GM11168 (cell line): ENCODE measurements around the gene COL18A1.

Experiments used
- in situ Hi-C: fragments of 300-500 bp; cut with MboI; formaldehyde crosslinking; loops from one replicate; pipeline ENCODE4 v1.12.0; 2022; ENCODE audit warnings: low sequenced_read_pairs; ENCODE audit not compliant: unreplicated experiment

Gene COL18A1

DNA sequence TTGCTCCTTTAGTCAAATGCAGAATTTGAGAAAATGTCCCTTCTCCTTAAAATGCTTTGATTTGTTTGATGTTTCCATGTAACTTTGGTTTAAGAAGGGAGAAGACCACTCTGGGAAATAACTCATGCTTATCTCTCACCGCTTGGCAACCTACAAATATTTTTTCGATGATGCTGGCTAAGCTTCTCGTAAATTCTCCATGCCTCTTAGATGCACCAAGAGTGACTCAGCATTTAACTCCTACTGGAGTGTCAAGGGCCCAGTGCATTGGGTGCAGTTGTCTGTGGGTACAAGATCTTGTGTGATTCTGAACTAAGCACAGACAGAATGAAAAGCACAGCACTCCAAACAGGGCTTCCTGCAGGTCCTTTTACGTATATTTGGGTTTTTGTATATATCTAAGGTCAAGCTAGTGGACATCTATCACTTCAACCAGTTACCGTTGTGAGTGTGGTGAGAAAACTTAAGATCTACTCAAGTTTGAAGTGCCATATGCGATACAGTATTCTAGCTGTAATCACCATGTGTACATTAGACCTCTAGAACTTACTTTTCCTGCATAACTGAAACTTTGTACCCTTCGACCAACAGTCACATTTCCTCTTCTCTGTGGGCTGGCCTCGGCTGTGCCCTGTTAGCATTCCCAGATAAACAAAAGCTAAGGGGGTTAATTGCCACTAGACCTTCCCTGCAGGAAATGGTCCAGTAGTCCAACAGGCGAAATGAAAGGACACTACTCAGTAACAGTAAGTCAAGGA lies 55.8 kb downstream of the COL18A1 start:
- in situ Hi-C loops, result no loop called here

DNA sequence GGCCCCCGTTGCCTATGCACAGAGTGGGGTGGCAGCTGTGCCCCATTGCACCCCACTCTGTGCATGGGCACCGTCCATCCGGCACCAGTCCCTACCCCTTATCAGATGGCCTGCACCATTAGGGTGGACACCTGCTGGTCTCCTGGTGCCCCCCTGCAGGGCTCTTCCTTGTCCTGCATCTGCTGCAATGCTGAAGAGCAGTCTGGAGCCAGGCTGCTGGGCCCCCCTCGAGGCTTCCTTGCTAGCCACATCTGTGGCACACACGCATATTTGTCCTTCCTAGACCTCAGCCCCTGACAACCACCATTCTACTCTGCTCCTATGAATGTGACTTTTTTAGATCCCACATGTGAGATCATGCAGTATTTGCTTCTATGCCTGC lies 56.4 kb downstream of the COL18A1 start:
- in situ Hi-C loops, result no loop called here

DNA sequence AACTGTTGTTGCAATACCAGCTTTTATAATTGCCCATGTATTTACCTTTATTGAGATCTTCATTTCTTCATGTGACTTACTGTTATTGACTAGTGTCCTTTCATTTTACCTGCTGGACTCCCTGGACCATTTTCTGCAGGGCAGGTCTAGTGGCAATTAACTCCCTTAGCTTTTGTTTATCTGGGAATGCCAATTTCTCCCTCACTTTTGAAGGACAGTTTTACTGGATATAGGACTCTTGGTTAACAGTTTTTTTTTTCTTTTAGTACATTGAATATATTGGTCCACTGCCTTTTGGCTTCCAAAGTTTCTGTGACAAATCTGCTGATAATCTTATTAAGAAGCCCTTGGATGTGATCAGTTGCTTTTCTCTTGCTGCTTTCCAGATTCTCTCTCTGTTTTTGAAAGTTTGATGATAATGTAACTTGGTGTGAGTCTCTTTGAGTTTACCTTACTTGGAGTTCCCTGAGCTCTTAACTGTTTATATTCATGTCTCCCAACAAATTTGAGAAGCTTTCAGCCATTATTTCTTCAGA lies 56.9 kb downstream of the COL18A1 start:
- in situ Hi-C loops, result no loop called here

DNA sequence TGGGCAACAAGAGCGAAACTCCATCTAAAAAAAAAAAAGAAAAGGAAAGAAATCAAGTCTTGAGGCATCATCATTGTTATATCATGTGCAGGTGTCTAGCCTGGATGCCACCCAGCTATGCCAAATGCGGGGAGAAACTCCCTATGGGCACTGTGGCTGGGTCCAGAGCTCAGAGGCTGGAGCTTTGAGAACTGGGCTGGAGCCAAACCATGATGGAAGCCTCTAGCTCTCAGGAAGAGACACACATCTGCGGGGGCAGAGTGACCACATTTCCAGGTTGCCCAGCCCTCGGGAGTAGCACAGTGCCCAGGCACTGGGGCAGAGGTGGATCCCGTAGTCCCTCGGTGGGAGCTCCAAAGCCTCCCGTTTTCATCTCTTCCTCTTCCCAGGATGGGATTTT lies 58.9 kb downstream of the COL18A1 start:
- in situ Hi-C loops, result no loop called here

DNA sequence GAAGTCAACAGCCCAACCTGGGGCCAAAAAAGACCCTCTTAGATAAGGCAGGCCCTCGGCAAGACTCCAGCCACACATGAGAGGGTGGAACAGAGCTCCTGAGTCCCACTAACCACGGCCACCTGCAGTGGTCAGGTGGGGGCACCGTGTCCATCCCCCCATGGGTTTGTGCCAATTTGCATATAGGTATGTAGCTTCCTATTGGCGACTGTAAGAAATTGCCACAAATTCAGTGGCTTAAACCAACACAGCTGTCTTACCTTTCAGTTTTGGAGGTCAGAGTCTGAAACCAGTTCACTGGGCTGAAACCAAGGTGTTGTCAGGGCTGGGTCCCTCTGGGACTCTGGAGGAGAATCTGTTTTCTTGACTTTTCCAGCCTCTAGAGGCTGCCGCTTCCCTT lies 59.3 kb downstream of the COL18A1 start:
- in situ Hi-C loops, result no loop called here

DNA sequence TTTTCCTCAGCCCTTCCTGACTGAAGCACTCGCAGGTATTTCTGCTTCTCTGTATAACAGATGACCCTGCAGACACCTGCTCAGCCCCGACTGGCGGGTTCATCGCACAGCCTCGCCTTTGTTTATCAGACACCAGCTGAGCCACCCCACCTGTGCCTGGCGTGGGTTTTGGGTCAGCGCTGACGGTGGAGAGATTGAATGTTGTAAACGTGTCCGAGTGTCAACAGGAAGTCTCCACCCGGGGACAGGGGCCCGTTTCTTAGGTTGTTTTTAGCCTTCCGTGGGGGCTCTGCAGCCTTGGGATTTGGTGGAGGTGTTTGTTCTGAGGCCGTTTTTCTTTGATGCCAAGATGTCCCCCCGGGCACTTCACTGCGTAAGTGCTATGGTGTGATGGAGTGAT lies 60.1 kb downstream of the COL18A1 start:
- in situ Hi-C loops, result no loop called here

DNA sequence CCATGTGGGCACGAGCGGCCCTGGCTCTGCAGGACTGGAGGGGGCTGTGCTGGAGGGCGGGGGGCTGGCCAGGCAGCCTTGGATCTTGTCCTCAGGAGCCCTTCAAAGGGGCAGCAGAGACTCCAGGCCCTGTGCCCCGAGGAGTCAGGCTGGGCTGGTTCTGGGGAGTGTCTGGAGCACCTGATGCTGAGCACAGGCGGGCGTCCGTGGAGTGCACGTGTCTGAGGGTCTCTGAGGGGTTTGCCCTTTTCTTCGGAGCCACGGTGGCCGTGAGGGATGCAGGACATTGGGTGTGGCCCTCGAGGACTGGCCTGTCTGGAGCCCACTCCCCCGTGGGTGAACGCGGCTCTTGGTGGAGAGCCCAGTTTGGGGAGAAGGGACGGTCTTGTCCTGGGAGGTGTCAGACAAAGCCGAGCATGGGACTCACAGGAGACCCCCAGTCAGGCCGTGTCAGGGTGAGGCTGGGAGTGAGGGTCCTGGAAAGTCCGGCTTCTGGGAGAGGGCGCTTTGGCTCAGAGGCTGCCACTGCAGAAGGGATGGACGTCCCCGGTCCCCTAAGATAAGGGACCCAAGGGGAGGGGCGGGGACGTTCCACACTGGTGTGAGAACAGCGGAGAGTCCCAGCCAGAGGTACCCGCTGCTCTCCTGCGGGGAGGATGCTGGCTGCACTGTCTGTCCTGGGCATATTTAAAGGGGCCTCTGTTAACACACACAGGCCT lies 60.8 kb downstream of the COL18A1 start:
- in situ Hi-C loops, result no loop called here

DNA sequence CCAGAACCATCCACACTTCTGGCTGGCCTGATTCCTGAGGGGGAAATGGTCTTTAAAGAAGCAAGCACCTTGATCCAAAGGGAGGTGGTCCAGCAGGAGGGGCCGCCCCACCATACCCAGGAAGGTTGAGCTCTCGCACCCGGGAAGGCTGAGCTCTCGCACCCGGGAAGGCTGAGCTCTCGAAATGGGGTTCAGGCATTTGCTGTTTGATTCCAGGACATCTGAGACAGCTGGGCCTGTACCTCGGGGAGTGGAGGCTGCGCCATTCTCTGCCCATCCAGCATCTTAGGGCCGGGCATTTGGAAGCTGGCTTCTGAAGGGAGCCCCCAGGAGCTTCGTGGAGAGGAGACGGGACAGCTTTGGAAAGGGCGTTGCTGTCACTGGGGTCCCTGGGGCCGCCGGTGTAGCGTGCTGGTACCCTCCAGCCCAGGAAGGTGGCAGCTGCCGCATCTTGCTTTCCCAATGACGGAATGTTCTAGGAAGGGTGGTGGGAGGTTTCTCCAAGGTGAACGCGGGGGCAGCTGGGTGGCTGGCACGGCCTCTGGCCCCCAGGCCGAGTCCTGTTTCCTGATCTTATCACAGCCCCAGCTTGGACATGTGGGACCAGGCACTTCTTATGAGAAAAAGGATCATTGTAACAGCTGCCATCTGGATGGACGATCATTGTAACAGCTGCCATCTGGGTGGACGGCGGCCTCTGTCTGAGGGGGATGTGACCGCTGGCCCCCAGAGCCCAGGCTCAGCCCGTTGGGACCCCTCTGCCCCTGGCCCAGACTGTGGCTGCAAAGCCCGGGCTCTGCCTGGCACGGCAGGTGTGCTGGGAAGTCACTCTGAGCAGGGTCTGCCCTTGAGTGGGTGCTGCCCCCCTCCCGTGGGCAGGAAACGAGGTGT lies 61.6 kb downstream of the COL18A1 start:
- in situ Hi-C loops, result no loop called here

DNA sequence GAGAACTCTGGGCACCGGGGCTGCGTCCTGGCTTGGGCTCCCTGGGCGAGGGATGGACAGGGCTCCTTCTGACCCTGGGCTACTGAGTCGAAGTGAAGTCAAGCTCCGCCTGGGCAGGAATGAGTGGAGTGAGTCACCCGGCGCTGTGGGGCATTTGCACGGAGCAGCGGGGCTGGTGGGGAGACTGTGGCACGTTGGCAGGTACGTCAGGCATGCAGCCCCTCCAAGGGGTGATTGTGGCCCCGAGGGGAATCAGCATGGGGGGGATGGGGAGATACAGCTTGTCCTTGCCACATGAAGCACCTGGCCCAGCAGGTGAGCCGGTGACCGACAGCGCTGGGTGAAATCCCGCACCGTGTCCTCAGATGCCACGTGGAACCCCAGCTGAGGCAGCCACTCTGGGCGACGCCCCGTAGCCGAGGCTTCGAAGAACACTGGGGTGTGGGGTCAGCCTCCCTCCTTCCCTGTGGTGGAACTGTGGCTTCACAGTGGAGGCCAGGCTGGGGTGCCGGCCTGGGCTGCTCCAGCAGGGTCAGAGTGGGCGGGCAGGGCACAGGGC lies 62.3 kb downstream of the COL18A1 start:
- in situ Hi-C loops, result no loop called here

DNA sequence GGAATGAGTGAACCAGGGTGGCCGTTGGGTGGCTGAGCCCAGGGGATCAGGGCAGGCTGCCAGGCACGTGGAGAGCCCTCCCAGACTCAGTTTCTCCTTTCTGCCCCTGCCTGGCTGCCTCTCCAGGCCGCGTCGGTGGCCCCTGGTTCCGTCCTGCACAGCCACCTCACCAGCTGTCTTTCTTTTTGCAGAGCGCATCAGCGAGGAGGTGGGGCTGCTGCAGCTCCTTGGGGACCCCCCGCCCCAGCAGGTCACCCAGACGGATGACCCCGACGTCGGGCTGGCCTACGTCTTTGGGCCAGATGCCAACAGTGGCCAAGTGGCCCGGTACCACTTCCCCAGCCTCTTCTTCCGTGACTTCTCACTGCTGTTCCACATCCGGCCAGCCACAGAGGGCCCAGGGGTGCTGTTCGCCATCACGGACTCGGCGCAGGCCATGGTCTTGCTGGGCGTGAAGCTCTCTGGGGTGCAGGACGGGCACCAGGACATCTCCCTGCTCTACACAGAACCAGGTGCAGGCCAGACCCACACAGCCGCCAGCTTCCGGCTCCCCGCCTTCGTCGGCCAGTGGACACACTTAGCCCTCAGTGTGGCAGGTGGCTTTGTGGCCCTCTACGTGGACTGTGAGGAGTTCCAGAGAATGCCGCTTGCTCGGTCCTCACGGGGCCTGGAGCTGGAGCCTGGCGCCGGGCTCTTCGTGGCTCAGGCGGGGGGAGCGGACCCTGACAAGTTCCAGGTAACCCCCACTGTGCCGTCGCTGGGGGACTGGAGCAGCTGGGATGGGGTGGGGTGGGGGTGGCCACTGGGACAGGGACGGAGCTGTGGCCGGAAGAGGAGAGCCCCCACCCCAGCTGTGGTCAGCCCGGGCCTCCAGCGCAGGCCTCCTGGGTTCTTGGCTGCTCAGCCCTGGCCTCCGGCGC lies 63.3 kb downstream of the COL18A1 start:
- in situ Hi-C loops, result no loop called here

DNA sequence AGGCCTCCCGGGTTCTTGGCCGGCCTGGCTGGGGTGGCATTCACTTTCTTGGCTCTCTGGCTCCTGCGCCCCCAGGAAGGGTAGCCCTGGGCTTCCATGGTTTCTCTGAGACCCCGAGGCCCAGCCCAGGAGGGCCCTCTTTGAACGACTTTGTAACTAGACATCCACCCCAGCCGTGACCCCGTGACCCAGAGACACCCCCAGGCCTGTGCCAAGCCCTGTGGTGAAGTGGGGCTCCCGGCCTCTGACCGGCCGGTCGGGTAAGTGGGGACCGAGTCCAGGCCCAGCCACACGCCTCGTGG lies 64.0 kb downstream of the COL18A1 start:
- in situ Hi-C loops, result no loop called here

DNA sequence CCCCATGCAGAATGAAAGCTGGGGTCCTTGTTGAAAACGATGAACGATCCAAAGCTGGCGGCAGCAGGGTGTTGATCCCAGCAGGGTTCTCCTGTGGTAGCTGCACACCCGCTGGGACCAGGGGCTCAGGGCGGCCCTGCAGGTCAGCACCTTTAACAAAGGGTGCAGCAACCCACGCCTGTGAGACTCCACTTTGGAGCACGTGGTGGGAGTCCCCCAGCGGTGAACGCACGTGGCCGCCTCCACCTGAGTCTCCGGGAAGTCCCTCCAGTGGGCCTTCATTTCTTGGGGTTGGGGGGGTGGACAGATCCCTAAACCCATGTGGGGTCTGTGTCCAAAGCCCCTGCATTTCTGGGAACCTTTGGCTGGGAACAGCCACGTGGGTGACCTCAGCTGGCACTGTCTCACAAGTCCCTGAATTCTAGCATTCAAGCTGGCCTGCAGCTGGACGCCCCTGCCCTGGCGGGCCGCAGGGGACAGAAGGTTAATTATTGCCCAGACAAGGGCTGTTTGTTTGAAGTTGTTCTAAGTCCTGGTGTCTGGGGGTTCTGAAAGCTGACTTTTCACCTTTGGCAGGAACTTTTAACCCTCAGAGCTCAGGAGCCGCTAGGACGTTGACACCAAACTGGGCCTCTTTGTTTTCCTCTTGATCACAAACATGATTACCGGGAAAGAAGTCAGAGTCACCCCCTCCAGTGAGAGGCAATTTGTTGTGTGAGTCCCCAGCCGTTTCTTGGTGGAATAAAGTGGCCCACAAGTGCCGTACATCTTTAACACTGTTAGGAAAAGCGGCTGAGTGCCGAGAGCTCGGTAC lies 64.5 kb downstream of the COL18A1 start:
- in situ Hi-C loops, result no loop called here

DNA sequence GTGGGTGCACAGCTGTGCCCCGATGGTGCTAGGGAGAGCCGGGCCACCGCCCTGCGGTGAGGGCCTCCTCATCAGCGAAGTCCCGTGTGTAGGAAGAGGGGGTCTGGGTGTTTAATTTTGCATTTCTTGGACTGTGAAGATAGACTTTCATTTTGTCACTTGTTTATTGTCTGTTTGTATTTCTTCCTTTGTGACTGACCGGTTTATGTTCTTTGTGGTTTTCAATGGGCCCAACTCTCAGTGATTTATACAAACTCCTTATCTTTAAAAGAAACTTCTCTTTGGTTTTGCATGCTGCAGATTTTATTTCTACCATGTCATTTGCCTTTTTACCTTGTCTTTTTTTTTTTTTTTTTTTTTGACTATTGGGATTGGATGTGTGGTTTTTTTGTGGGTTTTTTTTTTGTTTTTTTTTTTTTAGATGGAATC lies 65.1 kb downstream of the COL18A1 start:
- in situ Hi-C loops, result no loop called here

DNA sequence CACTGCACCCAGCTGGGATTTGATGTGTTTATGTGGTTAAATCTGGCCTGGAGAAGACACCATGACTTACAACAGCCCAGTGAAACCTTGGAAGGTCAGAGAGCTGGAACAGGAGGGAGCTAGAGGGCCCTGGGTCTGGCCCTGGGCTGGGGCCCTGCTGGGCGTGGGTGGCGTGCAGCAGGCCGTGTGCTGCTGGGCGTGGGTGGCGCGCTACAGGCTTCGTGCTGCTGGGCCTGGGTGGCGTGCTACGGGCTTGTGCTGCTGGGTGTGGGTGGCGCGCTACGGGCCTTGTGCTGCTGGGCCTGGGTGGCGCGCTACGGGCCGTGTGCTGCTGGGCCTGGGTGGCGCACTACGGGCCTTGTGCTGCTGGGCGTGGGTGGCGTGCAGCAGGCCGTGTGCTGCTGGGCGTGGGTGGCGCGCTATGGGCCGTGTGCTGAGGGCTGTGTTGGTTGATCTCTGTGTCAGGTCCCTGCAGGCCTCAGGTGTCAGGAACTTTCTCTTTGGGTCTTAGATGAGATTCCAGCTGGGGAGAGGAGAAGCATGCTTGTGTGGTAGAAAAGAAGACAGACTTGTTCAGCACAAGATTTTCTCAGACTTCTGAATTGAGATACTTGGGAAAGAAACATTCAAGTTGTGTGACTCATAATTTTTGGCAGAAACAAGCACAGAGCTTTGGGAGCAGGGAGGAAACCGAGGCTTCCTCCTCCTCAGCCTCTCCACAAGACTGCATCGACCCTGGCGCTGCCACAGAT lies 66.0 kb downstream of the COL18A1 start:
- in situ Hi-C loops, result no loop called here

DNA sequence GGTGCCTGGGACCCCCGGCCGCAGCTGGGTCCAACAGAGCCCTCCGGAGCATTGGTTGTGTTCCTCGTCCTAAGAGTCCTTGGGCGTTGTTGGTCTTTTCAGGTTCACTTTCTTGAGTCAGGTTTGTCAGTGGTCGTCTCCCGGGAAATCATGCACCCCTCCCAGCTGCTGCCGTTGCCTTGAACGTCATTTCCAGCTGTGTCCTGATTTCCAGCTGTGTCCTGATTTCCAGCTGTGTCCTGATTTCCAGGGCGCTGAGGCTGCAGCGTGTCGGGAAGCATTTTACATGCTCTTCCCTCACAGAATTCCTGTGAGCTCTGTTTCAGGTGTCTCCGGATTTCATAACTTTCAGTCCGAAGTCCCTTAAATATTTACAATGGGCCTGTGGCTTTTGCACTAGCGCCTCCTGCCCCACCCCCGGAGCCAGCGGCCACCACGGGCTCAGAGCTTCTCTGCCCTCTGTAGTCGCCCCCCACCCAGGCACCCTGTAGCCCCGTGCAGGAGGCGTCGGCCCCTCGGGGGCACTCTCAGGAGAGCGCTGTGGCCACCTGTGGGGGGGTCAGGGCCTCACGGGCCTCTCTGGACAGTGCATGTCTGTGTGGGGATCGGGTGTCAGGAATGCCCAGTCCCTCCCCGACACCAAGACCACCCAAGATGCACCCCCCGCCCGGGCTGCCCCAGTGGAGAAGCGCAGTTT lies 66.7 kb downstream of the COL18A1 start:
- in situ Hi-C loops, result no loop called here

DNA sequence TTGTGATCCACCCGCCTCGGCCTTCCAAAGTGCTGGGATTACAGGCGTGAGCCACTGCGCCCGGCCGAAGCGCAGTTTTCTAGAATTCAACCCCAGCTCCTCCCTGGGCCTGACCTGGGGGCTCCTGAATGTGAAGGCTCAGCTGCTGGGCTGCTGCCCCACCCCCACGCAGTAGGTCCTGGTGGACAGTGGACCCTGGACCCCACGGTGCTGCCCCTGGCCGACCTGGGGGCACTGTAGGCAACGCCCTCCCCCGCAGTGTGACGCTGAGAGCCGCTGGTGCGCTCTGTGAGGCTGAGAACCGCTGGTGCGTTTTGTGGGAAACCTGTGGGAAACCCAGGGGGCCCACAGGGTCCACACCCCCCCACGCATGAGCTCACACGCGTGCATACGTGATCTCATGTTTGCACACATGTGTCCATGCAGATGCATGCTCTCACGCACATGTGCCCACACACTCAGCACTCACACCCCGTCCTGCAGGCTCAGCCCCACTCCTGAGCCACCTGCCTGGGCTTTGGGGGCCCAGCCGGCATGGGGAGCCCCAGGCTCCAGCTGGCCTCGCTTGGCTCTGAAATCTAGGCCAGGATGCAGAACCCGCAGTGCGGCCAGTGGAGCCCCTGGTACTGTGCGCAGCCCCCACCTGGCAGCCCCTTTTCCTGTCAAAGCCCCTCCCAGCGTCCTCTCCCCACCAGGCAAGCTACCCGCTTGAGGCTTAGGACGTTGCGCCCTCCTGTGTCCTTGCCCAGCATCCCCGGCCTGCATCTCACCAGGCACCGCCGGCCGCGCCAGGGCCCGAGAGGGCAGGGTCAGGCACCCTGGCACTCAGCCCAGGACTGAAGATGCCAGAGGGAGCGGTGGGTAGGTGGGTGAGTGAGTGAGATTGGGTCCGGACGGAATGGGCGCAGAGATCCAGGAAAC lies 67.7 kb downstream of the COL18A1 start:
- in situ Hi-C loops, result no loop called here
